HepG2 (cell line): Measurements from ENCODE around the gene ACSBG1. TPM values are rescaled to one million over a fixed set of nuclear protein-coding genes. Genes with fewer than 3 reads are reported as not detected.

ENCODE experiments used
- ATAC-seq: fragments of 200-7000 bp; cut with Tn5 transposase; 3 replicates; pipeline ENCODE4 v1.9.1; 2020; ENCODE audit warnings: mild to moderate bottlenecking, moderate library complexity
- BruUV-seq: library from RNA; stranded (reverse); fragments of 400-500 nt; replicated peaks from 2 replicates; lab custom pipeline; 2021; lab: Mats Ljungman, UMichigan
- CTCF ChIA-PET: fragments of 300-600 bp; formaldehyde crosslinking; extraction: SDS; loops from one replicate; lab custom pipeline; 2021; ENCODE audit warnings: low total read pairs, inconsistent platforms, low intra/inter-chr PET ratio; lab: Yijun Ruan, JAX
- POLR2A ChIA-PET: fragments of 350-600 bp; sonication (Branson Sonifier 250); formaldehyde crosslinking; loops from one replicate; lab custom pipeline; 2020; ENCODE audit warnings: antibody characterized with exemption, inconsistent platforms; lab: Yijun Ruan, JAX
- DNase-seq: peaks from one replicate; pipeline ENCODE4 v3.0.0-alpha.2; 2015; ENCODE audit warnings: low spot score
- FAIRE-seq: peaks from 3 replicates; lab custom pipeline; 2011; peaks lifted over from hg19 to GRCh38; lab: Jason Lieb, UNC
- H2AFZ ChIP-seq: one replicate; pipeline ENCODE4 v1.6.1; 2011; ENCODE audit warnings: low read length, inconsistent platforms
- H3K27ac ChIP-seq: fragments of 300-600 bp; 3 replicates; pipeline ENCODE4 v1.8.0; 2011; ENCODE audit warnings: mixed run types, mild to moderate bottlenecking, mixed read lengths, low read length, inconsistent platforms; ENCODE audit not compliant: insufficient read depth; ENCODE audit errors: extremely low read length
- H3K27me3 ChIP-seq, 2 experiments: fragments of 200-600 bp in 1 of 2; 2 replicates in 1 of 2; 3 replicates in 1 of 2; pipeline versions ENCODE4 v1.6.0 to v1.8.0; 2011; ENCODE audit warnings: low read length in 2 of 2, mild to moderate bottlenecking in 2 of 2, moderate library complexity in 2 of 2, inconsistent platforms in 1 of 2; ENCODE audit not compliant: insufficient read depth in 2 of 2, control insufficient read depth in 1 of 2
- H3K36me3 ChIP-seq, 2 experiments: fragments of 200-600 bp in 1 of 2; replicated peaks in 1 of 2; 2 replicates in 1 of 2; 3 replicates in 1 of 2; pipeline versions ENCODE4 v1.5.1 to v1.8.0; 2011; ENCODE audit warnings: low read length in 2 of 2, inconsistent platforms in 1 of 2; ENCODE audit not compliant: insufficient read depth in 2 of 2, control insufficient read depth in 1 of 2
- H3K4me1 ChIP-seq: 2 replicates; pipeline ENCODE4 v1.5.1; 2012; ENCODE audit warnings: low read length, inconsistent platforms; ENCODE audit not compliant: insufficient read depth
- H3K4me2 ChIP-seq: 2 replicates; pipeline ENCODE4 v1.6.0; 2011; ENCODE audit warnings: low read depth, low read length, inconsistent platforms
- H3K4me3 ChIP-seq, 3 experiments: fragments of 200-600 bp in 1 of 3; sonication (generic), shearing (Covaris generic) in 1 of 3; replicated peaks in 1 of 3; 2 replicates each; pipeline ENCODE4 v1.5.1; 2011 to 2016; ENCODE audit warnings: low read length in 3 of 3, inconsistent platforms in 2 of 3, low read depth in 2 of 3, mild to moderate bottlenecking in 2 of 3, control low read depth in 1 of 3, mixed read lengths in 1 of 3; ENCODE audit not compliant: insufficient read depth in 1 of 3
- H3K79me2 ChIP-seq: one replicate; pipeline ENCODE4 v1.6.1; 2011; ENCODE audit warnings: low read length, inconsistent platforms; ENCODE audit not compliant: insufficient read depth
- H3K9ac ChIP-seq: 2 replicates; pipeline ENCODE4 v1.6.0; 2011; ENCODE audit warnings: mild to moderate bottlenecking, low read depth, low read length, inconsistent platforms; ENCODE audit not compliant: insufficient read depth
- H3K9me3 ChIP-seq: 2 replicates; pipeline ENCODE4 v1.5.1; 2012; ENCODE audit warnings: mild to moderate bottlenecking, low read length
- H4K20me1 ChIP-seq: 2 replicates; pipeline ENCODE4 v1.6.0; 2011; ENCODE audit warnings: inconsistent platforms, mild to moderate bottlenecking, low read length, moderate library complexity; ENCODE audit not compliant: insufficient read depth
- BRD4 ChIP-seq: sonication (generic); formaldehyde crosslinking; IDR thresholded peaks from 2 replicates; pipeline ENCODE4 v1.4.0; 2020; ENCODE audit warnings: missing genetic modification reagents
- FOSL1 ChIP-seq: sonication (generic); formaldehyde crosslinking; IDR thresholded peaks from 2 replicates; pipeline ENCODE4 v1.9.0; 2021; ENCODE audit warnings: missing genetic modification reagents, borderline replicate concordance
- GATA4 ChIP-seq: sonication (generic); IDR thresholded peaks from 2 replicates; pipeline ENCODE4 v1.6.1; 2016; ENCODE audit warnings: antibody characterized with exemption, low read depth, borderline replicate concordance
- HNRNPLL ChIP-seq: fragments of 200-400 bp; formaldehyde crosslinking; IDR thresholded peaks from 2 replicates; pipeline ENCODE4 v1.6.1; 2017; ENCODE audit warnings: mild to moderate bottlenecking, low read depth, low read length; ENCODE audit not compliant: poor library complexity, severe bottlenecking
- MIER2 ChIP-seq: IDR thresholded peaks from 2 replicates; pipeline ENCODE4 v1.6.1; 2016; ENCODE audit warnings: missing biosample characterization, missing genetic modification reagents
- MTA1 ChIP-seq: sonication (generic); formaldehyde crosslinking; IDR thresholded peaks from 2 replicates; pipeline ENCODE4 v1.4.0; 2020; ENCODE audit warnings: missing genetic modification reagents, mild to moderate bottlenecking, borderline replicate concordance
- NPAS2 ChIP-seq: sonication (generic); formaldehyde crosslinking; IDR thresholded peaks from 2 replicates; pipeline ENCODE4 v1.8.0; 2022; ENCODE audit warnings: mild to moderate bottlenecking, missing genetic modification reagents, borderline replicate concordance
- NR2F1 ChIP-seq, 2 experiments: fragments of 450-650 bp in 1 of 2; formaldehyde crosslinking in 1 of 2; IDR thresholded peaks; 2 replicates each; pipeline versions ENCODE4 v1.5.0 to v1.6.1; 2016 to 2020; ENCODE audit warnings: mild to moderate bottlenecking in 1 of 2, missing compliant biosample characterization in 1 of 2, missing genetic modification reagents in 1 of 2, moderate library complexity in 1 of 2
- SNRNP70 ChIP-seq: fragments of 200-400 bp; formaldehyde crosslinking; IDR thresholded peaks from 2 replicates; pipeline ENCODE4 v1.6.1; 2017; ENCODE audit warnings: mild to moderate bottlenecking, low read depth, low read length, moderate library complexity
- TBP ChIP-seq: sonication (generic); formaldehyde crosslinking; IDR thresholded peaks from 2 replicates; pipeline ENCODE4 v1.5.0; 2020; ENCODE audit warnings: missing genetic modification reagents
- TOE1 ChIP-seq: sonication (generic); formaldehyde crosslinking; IDR thresholded peaks from 2 replicates; pipeline ENCODE4 v1.4.0; 2020; ENCODE audit warnings: mild to moderate bottlenecking, missing genetic modification reagents
- U2AF1 ChIP-seq: fragments of 200-400 bp; formaldehyde crosslinking; optimal IDR thresholded peaks from 2 replicates; pipeline ENCODE3; 2017; ENCODE audit warnings: mild to moderate bottlenecking, low read depth, low read length
- ZNF275 ChIP-seq: sonication (generic); formaldehyde crosslinking; IDR thresholded peaks from 2 replicates; pipeline ENCODE4 v1.8.0; 2022; ENCODE audit warnings: missing genetic modification reagents, mild to moderate bottlenecking, inconsistent platforms, borderline replicate concordance
- ZNF784 ChIP-seq: sonication (generic); formaldehyde crosslinking; IDR thresholded peaks from 2 replicates; pipeline ENCODE4 v1.5.1; 2020; ENCODE audit warnings: missing genetic modification reagents, mild to moderate bottlenecking, borderline replicate concordance
- WGBS: methylation state at CpG from one replicate; pipeline ENCODE4 v1.1.6; 2017; ENCODE audit warnings: low lambda C conversion rate; 5-methylcytosine and 5-hydroxymethylcytosine counted together
- in situ Hi-C: cut with HindIII; loops from 2 replicates; pipeline ENCODE4 v1.10.0; 2017; ENCODE audit warnings: low pct_unique_long_range_greater_than_20kb; ENCODE audit not compliant: extremely low pct_ligation_motif_present
- intact Hi-C: fragments of 100-400 bp; cut with micrococcal nuclease; formaldehyde crosslinking; loops from one replicate; pipeline ENCODE4 v1.10.0; 2022; ENCODE audit not compliant: unreplicated experiment
- polyA plus RNA-seq, 8 experiments: library from polyadenylated mRNA; depleted of rRNA in 3 of 8; stranded (reverse) in 7 of 8; unstranded in 1 of 8; fragments of >200 nt; fragmentation: Illumina TruSeq in 4 of 8; extraction: Trizol in 4 of 8; gene quantifications; 2 replicates each; pipeline versions ENCODE4 v1.2.1 to v1.2.3, GENCODE V29; 2011 to 2016; ENCODE audit warnings: low read depth in 4 of 8, missing spikeins in 1 of 8, mixed read lengths in 1 of 8; ENCODE audit not compliant: insufficient read depth in 1 of 8
- total RNA-seq, 5 experiments: library from RNA; depleted of rRNA; stranded (reverse); fragments of >200 nt; fragmentation: Illumina TruSeq; extraction: Trizol; gene quantifications; 2 replicates each; pipeline ENCODE4 v1.2.3, GENCODE V29; 2016; ENCODE audit warnings: low read depth in 1 of 5

Gene ACSBG1
- total and polyA plus RNA-seq, 2 of the 13 experiments (the other 11 are each of a cell fraction or from before 2014, with no cell fraction given): 0.35 to 0.81 TPM

- TF ChIP-seq TBP: no peak
- no peak for TF ChIP-seq MTA1
- no peak for TF ChIP-seq MIER2 (CRISPR knock-in tag)
- TF ChIP-seq NR2F1 (CRISPR knock-in tag; IDR thresholded peaks at IDR 0.05): no peak
- TF ChIP-seq U2AF1: no peak
- no peak for TF ChIP-seq ZNF784 (CRISPR knock-in tag)
- TF ChIP-seq, all 625 proteins: peak for 0
Observed at GRCh38 chr15:78211189-78211921, 23.0 kb downstream of the ACSBG1 start (continued).

- peaks cover 2 to 40% of the 10 kb centered on the region in 2 experiments; a peak in 4 of 5 replicates for H3K27me3 ChIP-seq
- no peak overlapping the region for H2AFZ ChIP-seq
- no peak for TF ChIP-seq SNRNP70
- no peak for TF ChIP-seq HNRNPLL
- TF ChIP-seq FOSL1 (CRISPR knock-in tag): no peak
- no peak for TF ChIP-seq GATA4
- TF ChIP-seq ZNF275: no peak
- no peak for TF ChIP-seq NPAS2 (CRISPR knock-in tag)
- TF ChIP-seq BRD4: no peak
- no peak for TF ChIP-seq TOE1
- no peaks in the 10 kb centered on the region for H3K36me3 ChIP-seq
- no peak overlapping the region for H3K27ac ChIP-seq
- H3K9ac ChIP-seq: no peak overlapping the region
- no peaks in the 10 kb centered on the region for H3K9me3 ChIP-seq
- intact Hi-C loops: no loop called here
- no peaks in the 10 kb centered on the region for H3K79me2 ChIP-seq
- no peaks in the 10 kb centered on the region for H4K20me1 ChIP-seq
- ATAC-seq (no peak), FAIRE-seq (no peak), DNase-seq (no peak)
- WGBS: 15% methylated on average over 5 of the region's 5 CpGs
- CTCF ChIA-PET: no interaction called here
- POLR2A ChIA-PET: no interaction called here
- no peaks in the 10 kb centered on the region for H3K4me1 ChIP-seq
- in situ Hi-C loops: no loop called here
- H3K4me2 ChIP-seq: no peak overlapping the region
- BruUV-seq: no TSS peak
- H3K4me3 ChIP-seq: no peak overlapping the region
Observed at GRCh38 chr15:78210349-78210717, 24.0 kb downstream of the ACSBG1 start.
